Breast epithelium (tissue), 4 donors: ENCODE results near the gene IQGAP2. TPM values are rescaled to one million over a fixed set of nuclear protein-coding genes. Genes with fewer than 3 reads are reported as not detected.

Source experiments
- DNase-seq, 2 donors: peaks; one replicate each; pipeline ENCODE4 v3.0.0-alpha.2; 2019; ENCODE audit warnings: low spot score in 2 of 2
- H3K27ac ChIP-seq, 2 donors: fragments of 200-600 bp; sonication (generic) in 1 of 2; one replicate each; pipeline ENCODE4 v1.5.1; 2016 to 2019; ENCODE audit warnings: mild to moderate bottlenecking in 1 of 2
- H3K27me3 ChIP-seq, 2 donors: fragments of 200-600 bp; sonication (generic) in 1 of 2; one replicate each; pipeline versions ENCODE4 v1.5.1 to v1.6.0; 2017 to 2019; ENCODE audit warnings: control low read depth in 1 of 2, mild to moderate bottlenecking in 1 of 2
- H3K36me3 ChIP-seq: fragments of 200-600 bp; one replicate; pipeline ENCODE4 v1.5.1; 2019
- H3K4me1 ChIP-seq, 2 donors: fragments of 200-600 bp; sonication (generic); one replicate each; pipeline ENCODE4 v1.5.1; 2016 to 2019; ENCODE audit warnings: control low read depth in 1 of 2
- H3K4me3 ChIP-seq, 3 donors: fragments of 200-600 bp; sonication (generic); 1 replicate in 2 of 3; 2 replicates in 1 of 3; pipeline ENCODE4 v1.5.1; 2016 to 2019; ENCODE audit warnings: mild to moderate bottlenecking in 3 of 3, moderate library complexity in 2 of 3
- H3K9me3 ChIP-seq, 2 donors: fragments of 200-600 bp; sonication (generic) in 1 of 2; one replicate each; pipeline ENCODE4 v1.5.1; 2016 to 2019; ENCODE audit warnings: control low read depth in 1 of 2
- POLR2A ChIP-seq: fragments of 450-650 bp; IDR thresholded peaks from one replicate; pipeline ENCODE4 v1.6.1; 2016; ENCODE audit warnings: antibody characterized with exemption, mild to moderate bottlenecking, moderate library complexity
- POLR2AphosphoS5 ChIP-seq, 3 donors: sonication (generic); formaldehyde crosslinking; IDR thresholded peaks; one replicate each; pipeline ENCODE4 v1.6.1; 2017; ENCODE audit warnings: antibody characterized with exemption in 3 of 3
- intact Hi-C: fragments of 100-400 bp; cut with DNase I; formaldehyde crosslinking; loops from one replicate; pipeline ENCODE4 v1.15.1; 2023; ENCODE audit warnings: low total_unique reads
- total RNA-seq, 3 donors: library from RNA; depleted of rRNA; stranded (reverse); fragments of >200 nt; gene quantifications; one replicate each; pipeline ENCODE4 v1.1.0, GENCODE V29; 2016
- TF ChIP-seq, protein P1 (sequence below), 3 donors: fragments of 450-650 bp; IDR thresholded peaks; one replicate each; pipeline ENCODE4 v1.5.1; 2016 to 2017; ENCODE audit warnings: antibody characterized with exemption in 3 of 3, mild to moderate bottlenecking in 3 of 3, moderate library complexity in 3 of 3

Gene IQGAP2
- total RNA-seq, 3 donors from 2014 or later, result 31.7 to 70.2 (median 44.6) TPM

GRCh38 chr5:76458486-76458830 is 55.4 kb downstream of the IQGAP2 start:
- DNase-seq, result no peak
- TF ChIP-seq POLR2AphosphoS5 (IDR thresholded peaks at IDR 0.05), result no peak
- TF ChIP-seq POLR2A, result no peak
- TF ChIP-seq, protein P1, sequence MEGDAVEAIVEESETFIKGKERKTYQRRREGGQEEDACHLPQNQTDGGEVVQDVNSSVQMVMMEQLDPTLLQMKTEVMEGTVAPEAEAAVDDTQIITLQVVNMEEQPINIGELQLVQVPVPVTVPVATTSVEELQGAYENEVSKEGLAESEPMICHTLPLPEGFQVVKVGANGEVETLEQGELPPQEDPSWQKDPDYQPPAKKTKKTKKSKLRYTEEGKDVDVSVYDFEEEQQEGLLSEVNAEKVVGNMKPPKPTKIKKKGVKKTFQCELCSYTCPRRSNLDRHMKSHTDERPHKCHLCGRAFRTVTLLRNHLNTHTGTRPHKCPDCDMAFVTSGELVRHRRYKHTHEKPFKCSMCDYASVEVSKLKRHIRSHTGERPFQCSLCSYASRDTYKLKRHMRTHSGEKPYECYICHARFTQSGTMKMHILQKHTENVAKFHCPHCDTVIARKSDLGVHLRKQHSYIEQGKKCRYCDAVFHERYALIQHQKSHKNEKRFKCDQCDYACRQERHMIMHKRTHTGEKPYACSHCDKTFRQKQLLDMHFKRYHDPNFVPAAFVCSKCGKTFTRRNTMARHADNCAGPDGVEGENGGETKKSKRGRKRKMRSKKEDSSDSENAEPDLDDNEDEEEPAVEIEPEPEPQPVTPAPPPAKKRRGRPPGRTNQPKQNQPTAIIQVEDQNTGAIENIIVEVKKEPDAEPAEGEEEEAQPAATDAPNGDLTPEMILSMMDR (IDR thresholded peaks at IDR 0.05), result no peak
- Histone ChIP-seq H3K27me3 (no peaks in the 10 kb centered on the region), H3K36me3 (no peaks in the 10 kb centered on the region), H3K27ac (no peak overlapping the region), H3K9me3 (no peaks in the 10 kb centered on the region), H3K4me1 (no peaks in the 10 kb centered on the region), H3K4me3 (no peak overlapping the region)
- intact Hi-C loops, result no loop called here

DNA sequence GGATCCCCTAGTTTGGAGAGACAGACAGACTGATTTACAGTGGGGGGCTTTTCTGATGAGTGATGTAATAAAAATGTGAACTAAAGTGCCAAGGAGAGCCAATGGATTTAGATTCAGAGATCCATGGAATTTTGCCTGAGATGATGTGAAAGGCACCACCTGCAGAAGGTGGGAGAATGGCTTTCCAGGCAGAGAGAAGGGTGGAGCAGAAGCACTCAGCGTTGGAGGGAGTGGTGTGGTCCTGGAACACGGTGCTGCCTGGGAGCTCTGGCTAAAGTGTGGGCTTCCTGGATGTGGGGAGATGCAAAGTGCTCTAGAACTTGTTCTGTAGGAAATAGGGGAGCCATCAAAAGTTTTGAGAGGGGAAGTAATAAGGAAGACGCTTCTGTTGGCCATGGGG is 57.0 kb downstream of the IQGAP2 start:
- Histone ChIP-seq H3K4me3 (no peak overlapping the region), H3K36me3 (no peaks in the 10 kb centered on the region), H3K27ac (no peak overlapping the region), H3K27me3 (no peaks in the 10 kb centered on the region), H3K9me3 (no peaks in the 10 kb centered on the region), H3K4me1 (no peaks in the 10 kb centered on the region)
- TF ChIP-seq POLR2AphosphoS5 (IDR thresholded peaks at IDR 0.05) (no peak), POLR2A (no peak)
- TF ChIP-seq, protein P1 (IDR thresholded peaks at IDR 0.05), result no peak
- no peak for DNase-seq
- intact Hi-C loops, result no loop called here

DNA sequence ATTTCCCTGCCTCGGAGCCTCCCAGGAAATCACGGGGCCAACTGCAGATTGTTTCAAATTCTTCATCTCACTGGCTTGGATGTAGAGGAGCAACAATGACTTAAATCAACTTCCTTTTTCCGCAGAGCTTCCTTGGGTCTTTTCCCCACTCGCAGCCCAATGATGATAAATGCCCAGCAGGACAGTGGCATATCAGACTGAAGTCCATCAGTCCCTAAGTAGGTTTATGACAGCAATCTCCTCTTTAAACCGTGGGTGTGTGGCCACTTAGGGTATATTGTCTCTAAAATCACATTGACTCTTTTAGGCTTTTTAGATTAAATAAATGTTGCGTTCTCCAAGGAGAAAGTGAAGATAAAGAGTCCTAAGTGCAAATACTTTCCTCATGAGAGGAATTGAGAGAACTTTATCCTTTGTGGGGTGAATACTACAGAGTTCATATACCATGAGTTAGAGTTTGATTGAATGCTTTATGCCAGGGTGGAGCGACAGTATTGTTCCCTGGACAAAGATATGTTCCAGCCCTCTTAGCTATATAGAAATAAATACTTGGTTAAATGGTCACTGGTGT is 59.1 kb downstream of the IQGAP2 start:
- Histone ChIP-seq H3K9me3 (no peaks in the 10 kb centered on the region), H3K27me3 (no peaks in the 10 kb centered on the region), H3K4me3 (no peak overlapping the region), H3K36me3 (no peaks in the 10 kb centered on the region), H3K27ac (no peak overlapping the region), H3K4me1 (no peaks in the 10 kb centered on the region)
- no peak for DNase-seq
- TF ChIP-seq POLR2AphosphoS5 (IDR thresholded peaks at IDR 0.05) (no peak), POLR2A (no peak)
- TF ChIP-seq, protein P1 (IDR thresholded peaks at IDR 0.05), result no peak
- intact Hi-C loops, result no loop called here

GRCh38 chr5:76467216-76467615 is 64.1 kb downstream of the IQGAP2 start:
- TF ChIP-seq POLR2AphosphoS5 (IDR thresholded peaks at IDR 0.05) (no peak), POLR2A (no peak)
- TF ChIP-seq, protein P1 (IDR thresholded peaks at IDR 0.05), result no peak
- H3K27ac ChIP-seq, result no peak overlapping the region
- no peaks in the 10 kb centered on the region for H3K36me3 ChIP-seq
- H3K27me3 ChIP-seq, result no peaks in the 10 kb centered on the region
- H3K4me3 ChIP-seq, result no peak overlapping the region
- intact Hi-C loops, result no loop called here
- no peak for DNase-seq
- H3K4me1 ChIP-seq, result no peaks in the 10 kb centered on the region
- H3K9me3 ChIP-seq, result no peaks in the 10 kb centered on the region

- H3K27me3 ChIP-seq, result no peaks in the 10 kb centered on the region
- TF ChIP-seq POLR2A (no peak), POLR2AphosphoS5 (IDR thresholded peaks at IDR 0.05) (no peak)
- TF ChIP-seq, protein P1 (IDR thresholded peaks at IDR 0.05), result no peak
- H3K4me3 ChIP-seq, result no peak overlapping the region
- no peaks in the 10 kb centered on the region for H3K9me3 ChIP-seq
- H3K36me3 ChIP-seq, result no peaks in the 10 kb centered on the region
- H3K4me1 ChIP-seq, result no peaks in the 10 kb centered on the region
- intact Hi-C loops, result no loop called here
- no peak overlapping the region for H3K27ac ChIP-seq
- no peak for DNase-seq
Measured at GRCh38 chr5:76468635-76469425, 65.7 kb downstream of the IQGAP2 start.
